HCT116 (cell line): Measurements from ENCODE around the gene KCNMB4. TPM values are rescaled to one million over a fixed set of nuclear protein-coding genes. Genes with fewer than 3 reads are reported as not detected.

Experiments
- ATAC-seq: fragments of 200-7000 bp; cut with Tn5 transposase; 2 replicates; pipeline ENCODE4 v1.9.1; 2020; ENCODE audit warnings: mild to moderate bottlenecking, moderate library complexity
- BruUV-seq: library from RNA; stranded (reverse); fragments of 400-500 nt; replicated peaks from 2 replicates; lab custom pipeline; 2021; lab: Mats Ljungman, UMichigan
- CTCF ChIA-PET: fragments of 300-600 bp; sonication (Branson Sonifier 250); formaldehyde crosslinking; loops from one replicate; lab custom pipeline; 2021; ENCODE audit warnings: antibody characterized with exemption; lab: Charles Lee
- POLR2A ChIA-PET: fragments of 300-600, 350-600 bp; sonication (Branson Sonifier 250); formaldehyde crosslinking; loops from one replicate; lab custom pipeline; 2021; ENCODE audit warnings: antibody characterized with exemption; lab: Charles Lee
- RAD21 ChIA-PET, 2 experiments: fragments of 300-600 bp; sonication (Branson Sonifier 250); formaldehyde crosslinking; loops; one replicate each; lab custom pipeline; 2023; ENCODE audit warnings: low total read pairs in 2 of 2; ENCODE audit not compliant: uncharacterized antibody in 2 of 2, unreplicated experiment in 2 of 2, low non-redundant PET in 1 of 2; lab: Charles Lee
- DNase-seq: peaks from one replicate; pipeline ENCODE4 v3.0.0-alpha.2; 2010; ENCODE audit warnings: low read depth, low spot score
- H2AFZ ChIP-seq: fragments of 200-600 bp; shearing (Covaris generic), sonication (generic); 2 replicates; pipeline ENCODE4 v1.6.1; 2017; ENCODE audit warnings: low read depth, mixed run types, mixed read lengths, antibody characterized with exemption, low read length; ENCODE audit not compliant: poor library complexity, severe bottlenecking
- H3K27ac ChIP-seq: 2 replicates; pipeline ENCODE4 v1.5.1; 2012; ENCODE audit warnings: low read depth, low read length
- H3K27me3 ChIP-seq: fragments of 200-600 bp; sonication (generic); 2 replicates; pipeline ENCODE4 v1.6.1; 2016; ENCODE audit warnings: mixed run types, low read length, mixed read lengths; ENCODE audit not compliant: insufficient read depth
- H3K36me3 ChIP-seq, 2 experiments: fragments of 200-500 bp in 1 of 2; fragments of 200-600 bp in 1 of 2; sonication (Bioruptor generic) in 1 of 2; sonication (generic) in 1 of 2; 2 replicates each; pipeline versions ENCODE4 v1.5.1 to v1.6.1; 2014 to 2016; ENCODE audit warnings: low read length in 2 of 2, inconsistent platforms in 1 of 2, mixed read lengths in 1 of 2, mixed run types in 1 of 2; ENCODE audit not compliant: insufficient read depth in 2 of 2, control insufficient read depth in 1 of 2
- H3K4me1 ChIP-seq, 2 experiments: fragments of 200-600 bp in 1 of 2; sonication (generic) in 1 of 2; 2 replicates each; pipeline versions ENCODE4 v1.5.1 to v1.6.1; 2012 to 2017; ENCODE audit warnings: low read length in 2 of 2, inconsistent platforms in 1 of 2, mild to moderate bottlenecking in 1 of 2, mixed read lengths in 1 of 2, mixed run types in 1 of 2, moderate library complexity in 1 of 2; ENCODE audit not compliant: insufficient read depth in 2 of 2, control insufficient read depth in 1 of 2
- H3K4me2 ChIP-seq: fragments of 200-600 bp; sonication (generic); 2 replicates; pipeline ENCODE4 v1.6.1; 2017; ENCODE audit warnings: mixed run types, low read length, mixed read lengths
- H3K4me3 ChIP-seq, 2 experiments: fragments of 200-600 bp in 1 of 2; sonication (generic) in 1 of 2; replicated peaks in 1 of 2; 2 replicates each; pipeline ENCODE4 v1.5.1; 2011 to 2016; ENCODE audit warnings: low read length in 2 of 2, control low read depth in 1 of 2, low read depth in 1 of 2, mild to moderate bottlenecking in 1 of 2, mixed read lengths in 1 of 2, mixed run types in 1 of 2
- H3K79me2 ChIP-seq: fragments of 200-600 bp; sonication (generic); 2 replicates; pipeline ENCODE4 v1.6.1; 2017; ENCODE audit warnings: mild to moderate bottlenecking, mixed run types, low read length, moderate library complexity, mixed read lengths; ENCODE audit not compliant: insufficient read depth
- H3K9ac ChIP-seq: fragments of 200-600 bp; sonication (generic); 2 replicates; pipeline ENCODE4 v1.6.1; 2016; ENCODE audit warnings: low read length, mixed read lengths
- H3K9me2 ChIP-seq: fragments of 200-600 bp; sonication (generic), shearing (Covaris generic); 2 replicates; pipeline ENCODE4 v1.6.1; 2017; ENCODE audit warnings: mixed run types, mild to moderate bottlenecking, moderate library complexity; ENCODE audit not compliant: insufficient read depth
- H3K9me3 ChIP-seq, 2 experiments: fragments of 200-500 bp in 1 of 2; fragments of 200-600 bp in 1 of 2; sonication (Bioruptor generic) in 1 of 2; sonication (generic) in 1 of 2; 2 replicates each; pipeline ENCODE4 v1.6.1; 2014 to 2017; ENCODE audit warnings: low read length in 2 of 2, mixed read lengths in 2 of 2, inconsistent platforms in 1 of 2, low read depth in 1 of 2, mild to moderate bottlenecking in 1 of 2, mixed run types in 1 of 2, moderate library complexity in 1 of 2; ENCODE audit not compliant: control insufficient read depth in 1 of 2, insufficient read depth in 1 of 2
- H4K20me1 ChIP-seq: fragments of 200-600 bp; sonication (generic), shearing (Covaris generic); 2 replicates; pipeline ENCODE4 v1.6.1; 2017; ENCODE audit warnings: mixed run types, mild to moderate bottlenecking, moderate library complexity; ENCODE audit not compliant: insufficient read depth
- ATF3 ChIP-seq: IDR thresholded peaks from 2 replicates; pipeline ENCODE4 v1.6.1; 2012
- CBX3 ChIP-seq: IDR thresholded peaks from 2 replicates; pipeline ENCODE4 v1.6.1; 2012; ENCODE audit warnings: low read depth
- CEBPB ChIP-seq: IDR thresholded peaks from 2 replicates; pipeline ENCODE4 v1.6.1; 2012; ENCODE audit warnings: low read depth
- CTCF ChIP-seq, 3 experiments: fragments of 200-600 bp in 1 of 3; sonication (generic) in 1 of 3; IDR thresholded peaks in 2 of 3; conservative IDR thresholded peaks in 1 of 3; 2 replicates each; pipeline ENCODE4 v1.5.1; 2012 to 2017; ENCODE audit warnings: low read depth in 2 of 3, low read length in 2 of 3, antibody characterized with exemption in 1 of 3, borderline replicate concordance in 1 of 3, control low read depth in 1 of 3, mild to moderate bottlenecking in 1 of 3, mixed read lengths in 1 of 3, mixed run types in 1 of 3, moderate library complexity in 1 of 3; ENCODE audit not compliant: insufficient read depth in 1 of 3
- ELF1 ChIP-seq: IDR thresholded peaks from 2 replicates; pipeline ENCODE4 v1.6.1; 2012; ENCODE audit warnings: low read depth, borderline replicate concordance
- EZH2 ChIP-seq: fragments of 200-600 bp; sonication (generic); IDR thresholded peaks from 2 replicates; pipeline ENCODE4 v1.6.1; 2017; ENCODE audit warnings: antibody characterized with exemption, mixed run types
- JUND ChIP-seq: IDR thresholded peaks from 2 replicates; pipeline ENCODE4 v1.6.1; 2012
- SP1 ChIP-seq: IDR thresholded peaks from 2 replicates; pipeline ENCODE4 v1.6.1; 2012; ENCODE audit warnings: low read depth
- SRF ChIP-seq: IDR thresholded peaks from 2 replicates; pipeline ENCODE4 v1.6.1; 2012; ENCODE audit warnings: low read depth
- TCF7L2 ChIP-seq: IDR thresholded peaks from 2 replicates; pipeline ENCODE4 v1.7.0; 2011; ENCODE audit warnings: borderline replicate concordance, inconsistent platforms; ENCODE audit not compliant: insufficient read depth, insufficient read length; ENCODE audit errors: extremely low read depth
- YY1 ChIP-seq: IDR thresholded peaks from 2 replicates; pipeline ENCODE4 v1.6.1; 2011; ENCODE audit warnings: low read length, low read depth, moderate library complexity, mild to moderate bottlenecking; ENCODE audit not compliant: insufficient replicate concordance; ENCODE audit errors: extremely low read depth
- ZBTB33 ChIP-seq: IDR thresholded peaks from 2 replicates; pipeline ENCODE4 v1.6.1; 2011; ENCODE audit warnings: mild to moderate bottlenecking, low read length, moderate library complexity; ENCODE audit not compliant: insufficient replicate concordance; ENCODE audit errors: extremely low read depth
- ZNF274 ChIP-seq: fragments of 200-500 bp; sonication (Bioruptor generic); IDR thresholded peaks from 2 replicates; pipeline ENCODE4 v1.6.1; 2014; ENCODE audit warnings: mild to moderate bottlenecking, low read depth, low read length, inconsistent platforms
- intact Hi-C: fragments of 100-400 bp; cut with micrococcal nuclease; formaldehyde crosslinking; loops from 2 replicates; pipeline ENCODE4 v1.10.0; 2022
- total RNA-seq: library from RNA; stranded (reverse); gene quantifications from one replicate; pipeline ENCODE4 v1.2.1, GENCODE V29; 2021; ENCODE audit not compliant: unreplicated experiment
- TF ChIP-seq, protein P1 (sequence below): IDR thresholded peaks from 2 replicates; pipeline ENCODE4 v1.6.1; 2012

The KCNMB4 gene
- total RNA-seq, 1 experiment from 2014 or later = 5.0 TPM

GRCh38 chr12:70430400-70430799 is 64.3 kb downstream of the KCNMB4 start:
- no peaks in the 10 kb centered on the region for H3K9me2 ChIP-seq
- H3K4me3 ChIP-seq = no peak overlapping the region
- DNase-seq = no peak
- H3K27ac ChIP-seq = no peak overlapping the region
- H3K36me3 ChIP-seq = no peaks in the 10 kb centered on the region
- no peaks in the 10 kb centered on the region for H3K4me1 ChIP-seq
- TF ChIP-seq YY1 (no peak), ZBTB33 (no peak), SP1 (no peak), ZNF274 (no peak), CEBPB (no peak), ATF3 (no peak), JUND (no peak), ELF1 (no peak), EZH2 (no peak), SRF (no peak), CBX3 (no peak), TCF7L2 (no peak), CTCF (IDR thresholded peaks at IDR 0.05 in 2 of 3, conservative IDR thresholded peaks at IDR 0.05 in 1 of 3; ENCODE audit: borderline replicate concordance in 1 of 3, insufficient read depth in 1 of 3, low read depth in 2 of 3, low read length in 2 of 3) (no peak)
- TF ChIP-seq, protein P1, sequence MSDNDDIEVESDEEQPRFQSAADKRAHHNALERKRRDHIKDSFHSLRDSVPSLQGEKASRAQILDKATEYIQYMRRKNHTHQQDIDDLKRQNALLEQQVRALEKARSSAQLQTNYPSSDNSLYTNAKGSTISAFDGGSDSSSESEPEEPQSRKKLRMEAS = no peak
- H2AFZ ChIP-seq = no peak overlapping the region
- no peaks in the 10 kb centered on the region for H3K27me3 ChIP-seq
- no TSS peak for BruUV-seq
- no peak overlapping the region for H3K9ac ChIP-seq
- H4K20me1 ChIP-seq = no peaks in the 10 kb centered on the region
- H3K79me2 ChIP-seq = no peaks in the 10 kb centered on the region
- no peaks in the 10 kb centered on the region for H3K9me3 ChIP-seq
- CTCF ChIA-PET = no interaction called here
- intact Hi-C loops = no loop called here
- RAD21 ChIA-PET = no interaction called here
- ATAC-seq = no peak
- POLR2A ChIA-PET = no interaction called here
- no peak overlapping the region for H3K4me2 ChIP-seq
